Adrenal gland (tissue), 12 donors: ENCODE measurements around the gene FGGY. TPM values are rescaled to one million over a fixed set of nuclear protein-coding genes. Genes with fewer than 3 reads are reported as not detected.

Experiments used
- DNase-seq, 7 donors: peaks; one replicate each; pipeline ENCODE4 v3.0.0-alpha.2; 2019 to 2020
- H3K27ac ChIP-seq, 5 donors: fragments of 200-600 bp; sonication (generic) in 4 of 5; 1 replicate in 3 of 5; 2 replicates in 2 of 5; pipeline versions ENCODE4 v1.5.1 to v1.8.0; 2016 to 2020; ENCODE audit warnings: mild to moderate bottlenecking in 1 of 5
- H3K27me3 ChIP-seq: fragments of 200-600 bp; 2 replicates; pipeline ENCODE4 v1.8.0; 2021
- H3K36me3 ChIP-seq, 2 donors: fragments of 200-600 bp; replicated peaks in 1 of 2; 1 replicate in 1 of 2; 2 replicates in 1 of 2; pipeline versions ENCODE4 v1.5.1 to v1.8.0; 2018 to 2022
- H3K4me1 ChIP-seq, 2 donors: fragments of 200-600 bp; replicated peaks in 1 of 2; 1 replicate in 1 of 2; 2 replicates in 1 of 2; pipeline versions ENCODE4 v1.5.1 to v1.8.0; 2018 to 2021
- H3K4me3 ChIP-seq, 4 donors: fragments of 200-600 bp; sonication (generic) in 3 of 4; one replicate each; pipeline ENCODE4 v1.5.1; 2016 to 2018
- H3K9me3 ChIP-seq, 3 donors: fragments of 200-600 bp; sonication (generic) in 1 of 3; replicated peaks in 1 of 3; 1 replicate in 2 of 3; 2 replicates in 1 of 3; pipeline versions ENCODE4 v1.5.1 to v1.8.0; 2016 to 2021
- CTCF ChIP-seq, 6 experiments: fragments of 450-650 bp in 4 of 6; fragments of 200-600 bp in 2 of 6; sonication (generic) in 1 of 6; IDR thresholded peaks; 1 replicate in 5 of 6; 2 replicates in 1 of 6; pipeline versions ENCODE4 v1.5.1 to v1.8.0; 2016 to 2021; ENCODE audit warnings: antibody characterized with exemption in 6 of 6, mild to moderate bottlenecking in 2 of 6, moderate library complexity in 1 of 6
- POLR2A ChIP-seq, 2 donors: fragments of 450-650 bp; IDR thresholded peaks; one replicate each; pipeline ENCODE4 v1.6.1; 2017; ENCODE audit warnings: antibody characterized with exemption in 2 of 2, mild to moderate bottlenecking in 2 of 2, moderate library complexity in 1 of 2
- WGBS, 4 donors: extraction: QIAGEN DNeasy Blood & Tissue Kit in 2 of 4; methylation state at CpG; one replicate each; pipeline versions ENCODE4 v1.1.5 to v1.1.7; 2013 to 2017; 5-methylcytosine and 5-hydroxymethylcytosine counted together
- intact Hi-C, 2 donors: fragments of 100-400 bp; cut with DNase I; formaldehyde crosslinking; loops; one replicate each; pipeline versions ENCODE4 v1.14.1 to v1.15.0; 2022 to 2023
- polyA plus RNA-seq, 3 donors: library from polyadenylated mRNA; stranded (reverse); fragments of 200-250 nt in 2 of 3; fragments of 350-450 nt in 1 of 3; fragmentation: Illumina TruSeq in 1 of 3; extraction: RNeasy Lipid Tissue Mini Kit (QIAGEN cat#74804) in 1 of 3; gene quantifications; one replicate each; pipeline ENCODE4 v1.2.3, GENCODE V29; 2013 to 2014
- total RNA-seq, 9 donors: library from RNA; depleted of rRNA in 4 of 9; stranded (reverse); fragments of >200 nt in 4 of 9; fragments of 120-200 nt in 1 of 9; fragmentation: NEBNext Ultra II Directional in 1 of 9; extraction: Animal tissue kit (Norgen Biotek cat#: 25700) in 1 of 9; gene quantifications; one replicate each; pipeline versions ENCODE4 v1.1.0 to v1.2.4, GENCODE V29; 2013 to 2023
- donor health status: healthy with polysubstance abuse.
- donor health status: Bipolar disorder and iron deficiency.
- donor health status: DM: yes; HTN: yes; CAD: no.
- donor health status: DM: no; HTN: no; CAD: no.
- donor health status: DM: no; HTN: no; CAD: no.
- donor health status: DM: yes; HTN: yes; CAD: no.

The FGGY gene
- total and polyA plus RNA-seq, 12 donors: 7.4 to 75.5 (median 35.0) TPM

- intact Hi-C loops: loop anchor here (5.0 to 10.0 kb wide), 4 partner anchors 335 to 925 kb away; partner anchors contain the start of gene FGGY (in 2 of the 2)
These were observed 402.4 kb downstream of the FGGY start for GRCh38 chr1:59699227-59699847.

GRCh38 chr1:59701376-59701775, 404.5 kb downstream of the FGGY start:
- H3K4me3 ChIP-seq: no peak overlapping the region
- DNase-seq: no peak
- intact Hi-C loops: loop anchor here in 1 of 2 donors (10.0 kb wide), 1 partner anchor 53 kb away; no protein-coding TSS in a partner anchor
- H3K27me3 ChIP-seq: no peaks in the 10 kb centered on the region
- peaks cover 38 to 60% of the 10 kb centered on the region in 2 donors for H3K4me1 ChIP-seq
- no peaks in the 10 kb centered on the region for H3K9me3 ChIP-seq
- H3K36me3 ChIP-seq: no peaks in the 10 kb centered on the region
- 72 to 84% (median 82%) methylated on average over 3 of the region's 3 CpGs for WGBS, 4 donors
- no peak for TF ChIP-seq POLR2A (IDR thresholded peaks at IDR 0.05)
- TF ChIP-seq CTCF (IDR thresholded peaks at IDR 0.05): no peak
- H3K27ac ChIP-seq: no peak overlapping the region

More at GRCh38 chr1:59699227-59699847, 402.4 kb downstream of the FGGY start:
- H3K27ac ChIP-seq: no peak overlapping the region
- H3K4me1 ChIP-seq: peaks cover 20 to 39% of the 10 kb centered on the region in 2 donors
- H3K27me3 ChIP-seq: no peaks in the 10 kb centered on the region
- H3K9me3 ChIP-seq: no peaks in the 10 kb centered on the region
- TF ChIP-seq POLR2A (IDR thresholded peaks at IDR 0.05) (no peak), CTCF (IDR thresholded peaks at IDR 0.05) (peak; percentile 88 to 96 (median 91))
- H3K36me3 ChIP-seq: no peaks in the 10 kb centered on the region
- no peak overlapping the region for H3K4me3 ChIP-seq
- 39 to 47% (median 42%) methylated on average over 5 of the region's 5 CpGs for WGBS, 4 donors
- DNase-seq: peak in 2 of 7 donors; percentile 33 to 44

GRCh38 chr1:59703226-59703917, 406.5 kb downstream of the FGGY start:
- TF ChIP-seq POLR2A (IDR thresholded peaks at IDR 0.05): no peak
- no peak for TF ChIP-seq CTCF (IDR thresholded peaks at IDR 0.05)
- Histone ChIP-seq H3K4me3 (no peak overlapping the region), H3K9me3 (no peaks in the 10 kb centered on the region), H3K27ac (peak overlapping the region; percentile 33 to 77 (median 52)), H3K27me3 (no peaks in the 10 kb centered on the region), H3K36me3 (no peaks in the 10 kb centered on the region), H3K4me1 (peaks cover 53 to 67% of the 10 kb centered on the region in 2 donors)
- intact Hi-C loops: loop anchor here in 1 of 2 donors (10.0 kb wide), 1 partner anchor 51 kb away; no protein-coding TSS in a partner anchor
- 57 to 69% (median 65%) methylated on average over 1 of the region's 1 CpG for WGBS, 4 donors
- no peak for DNase-seq

- Histone ChIP-seq H3K4me1 (peaks cover 53 to 61% of the 10 kb centered on the region in 2 donors), H3K36me3 (no peaks in the 10 kb centered on the region), H3K27ac (peak overlapping the region; percentile 33 to 77 (median 52)), H3K9me3 (no peaks in the 10 kb centered on the region), H3K27me3 (no peaks in the 10 kb centered on the region), H3K4me3 (no peak overlapping the region)
- WGBS, 4 donors: 43 to 57% (median 54%) methylated on average over 6 of the region's 6 CpGs
- peak in 5 of 7 donors; percentile 40 to 55 (median 50) for DNase-seq
- intact Hi-C loops: loop anchor here in 1 of 2 donors (10.0 kb wide), 1 partner anchor 51 kb away; no protein-coding TSS in a partner anchor
- TF ChIP-seq CTCF (IDR thresholded peaks at IDR 0.05): no peak
- no peak for TF ChIP-seq POLR2A (IDR thresholded peaks at IDR 0.05)
These were observed 407.1 kb downstream of the FGGY start for GRCh38 chr1:59703918-59704378.
